GM23338 (cell line): ENCODE measurements around the gene B4GALT6. TPM values are rescaled to one million over a fixed set of nuclear protein-coding genes. Genes with fewer than 3 reads are reported as not detected.

Experiments used
- ATAC-seq: fragments of 200-7000 bp; cut with Tn5 transposase; 3 replicates; pipeline ENCODE4 v1.9.1; 2020
- DNase-seq: peaks from one replicate; pipeline ENCODE4 v3.0.0-alpha.2; 2015; ENCODE audit warnings: low spot score
- H2AFZ ChIP-seq: fragments of 200-600 bp; sonication (generic); 2 replicates; pipeline ENCODE4 v1.8.0; 2016; ENCODE audit warnings: antibody characterized with exemption, mild to moderate bottlenecking, moderate library complexity
- H3F3A ChIP-seq: fragments of 200-600 bp; sonication (generic); replicated peaks from 2 replicates; pipeline ENCODE4 v1.8.0; 2017; ENCODE audit warnings: antibody characterized with exemption, mixed run types, low read depth
- H3K27ac ChIP-seq: fragments of 200-600 bp; sonication (generic); 2 replicates; pipeline ENCODE4 v1.6.1; 2016; ENCODE audit warnings: low read depth
- H3K27me3 ChIP-seq: fragments of 200-600 bp; sonication (generic); 2 replicates; pipeline ENCODE4 v1.8.0; 2016; ENCODE audit warnings: mild to moderate bottlenecking, mixed run types, moderate library complexity; ENCODE audit not compliant: insufficient read depth
- H3K36me3 ChIP-seq: fragments of 200-600 bp; sonication (generic); 2 replicates; pipeline ENCODE4 v1.8.0; 2016; ENCODE audit warnings: mild to moderate bottlenecking; ENCODE audit not compliant: insufficient read depth
- H3K4me1 ChIP-seq: fragments of 200-600 bp; sonication (generic); 2 replicates; pipeline ENCODE4 v1.8.0; 2016; ENCODE audit warnings: mild to moderate bottlenecking, moderate library complexity; ENCODE audit not compliant: insufficient read depth
- H3K4me2 ChIP-seq: fragments of 200-600 bp; sonication (generic); 2 replicates; pipeline ENCODE4 v1.7.1; 2017; ENCODE audit warnings: mixed run types
- H3K4me3 ChIP-seq: fragments of 200-600 bp; sonication (generic); 2 replicates; pipeline ENCODE4 v1.6.1; 2016; ENCODE audit warnings: mixed run types
- H3K79me2 ChIP-seq: fragments of 200-600 bp; sonication (generic); replicated peaks from 2 replicates; pipeline ENCODE4 v1.8.0; 2017; ENCODE audit warnings: mild to moderate bottlenecking; ENCODE audit not compliant: insufficient read depth
- H3K9me2 ChIP-seq: fragments of 200-600 bp; sonication (generic); 2 replicates; pipeline ENCODE4 v1.8.0; 2017; ENCODE audit not compliant: insufficient read depth
- H4K20me1 ChIP-seq: fragments of 200-600 bp; sonication (generic); replicated peaks from 2 replicates; pipeline ENCODE4 v1.8.0; 2017; ENCODE audit warnings: mild to moderate bottlenecking; ENCODE audit not compliant: insufficient read depth
- H3K27ac Mint-ChIP-seq: 2 replicates; pipeline ENCODE4 v1.8.0; 2020; ENCODE audit warnings: inconsistent platforms, mild to moderate bottlenecking, moderate library complexity, mixed read lengths
- H3K27me3 Mint-ChIP-seq: 3 replicates; pipeline ENCODE4 v1.8.0; 2022; ENCODE audit warnings: low read depth, mild to moderate bottlenecking, moderate library complexity, mixed read lengths, inconsistent platforms; ENCODE audit not compliant: insufficient read depth, poor library complexity
- H3K36me3 Mint-ChIP-seq: 3 replicates; pipeline ENCODE4 v1.8.0; 2021; ENCODE audit warnings: low read depth, mild to moderate bottlenecking, inconsistent platforms, moderate library complexity, mixed read lengths
- H3K4me1 Mint-ChIP-seq: 3 replicates; pipeline ENCODE4 v1.8.0; 2020; ENCODE audit warnings: mild to moderate bottlenecking, inconsistent platforms, mixed read lengths
- H3K4me3 Mint-ChIP-seq: 3 replicates; pipeline ENCODE4 v1.8.0; 2021; ENCODE audit warnings: moderate library complexity, mild to moderate bottlenecking, inconsistent platforms, mixed read lengths
- H3K9me3 Mint-ChIP-seq: 3 replicates; pipeline ENCODE4 v1.8.0; 2020; ENCODE audit warnings: moderate library complexity, mild to moderate bottlenecking, inconsistent platforms, mixed read lengths
- CREB1 ChIP-seq: fragments of 250-450 bp; sonication (Bioruptor Pico); IDR thresholded peaks from 2 replicates; pipeline ENCODE4 v1.5.0; 2020; ENCODE audit warnings: low read depth, mild to moderate bottlenecking, moderate library complexity
- EZH2 ChIP-seq: fragments of 200-600 bp; sonication (generic); IDR thresholded peaks from one replicate; pipeline ENCODE4 v1.8.0; 2017; ENCODE audit warnings: antibody characterized with exemption, mild to moderate bottlenecking, low read depth; ENCODE audit not compliant: unreplicated experiment
- EZH2phosphoT487 ChIP-seq: fragments of 200-600 bp; sonication (generic); IDR thresholded peaks from one replicate; pipeline ENCODE4 v1.8.1; 2018; ENCODE audit warnings: antibody characterized with exemption; ENCODE audit not compliant: unreplicated experiment
- JUNB ChIP-seq: IDR thresholded peaks from one replicate; pipeline ENCODE4 v1.6.1; 2016; ENCODE audit warnings: antibody characterized with exemption; ENCODE audit not compliant: unreplicated experiment
- NANOG ChIP-seq: IDR thresholded peaks from 2 replicates; pipeline ENCODE4 v1.6.1; 2016; ENCODE audit warnings: antibody characterized with exemption, borderline replicate concordance
- POLR2AphosphoS5 ChIP-seq: IDR thresholded peaks from 2 replicates; pipeline ENCODE4 v1.6.1; 2016; ENCODE audit warnings: antibody characterized with exemption, low read depth
- REST ChIP-seq: IDR thresholded peaks from one replicate; pipeline ENCODE4 v1.6.1; 2018; ENCODE audit warnings: antibody characterized with exemption; ENCODE audit not compliant: unreplicated experiment
- STAT1 ChIP-seq: IDR thresholded peaks from one replicate; pipeline ENCODE4 v1.6.1; 2016; ENCODE audit warnings: antibody characterized with exemption; ENCODE audit not compliant: unreplicated experiment
- ZNF114 ChIP-seq: fragments of 250-450 bp; sonication (Bioruptor Pico); IDR thresholded peaks from 2 replicates; pipeline ENCODE4 v1.5.0; 2020; ENCODE audit warnings: mild to moderate bottlenecking, moderate library complexity
- ZNF331 ChIP-seq: fragments of 250-450 bp; sonication (Bioruptor Pico); IDR thresholded peaks from 2 replicates; pipeline ENCODE4 v1.5.0; 2020; ENCODE audit warnings: low read depth, mild to moderate bottlenecking, moderate library complexity
- ZNF462 ChIP-seq: fragments of 250-450 bp; sonication (Bioruptor Pico); IDR thresholded peaks from 2 replicates; pipeline ENCODE4 v1.5.0; 2020; ENCODE audit warnings: mild to moderate bottlenecking, moderate library complexity
- polyA plus RNA-seq: library from polyadenylated mRNA; unstranded; fragments of >200 nt; fragmentation: Nextera tagmentation; extraction: Ambion mirVana; gene quantifications from 2 replicates; pipeline ENCODE4 v1.2.1, GENCODE V29; 2016
- total RNA-seq: library from RNA; depleted of rRNA; stranded (reverse); fragments of >200 nt; shearing (Covaris generic); gene quantifications from 2 replicates; pipeline ENCODE4 v1.2.3, GENCODE V29; 2014
- TF ChIP-seq, protein P1 (sequence below): IDR thresholded peaks from 2 replicates; pipeline ENCODE4 v1.6.1; 2016; ENCODE audit warnings: antibody characterized with exemption
- TF ChIP-seq, protein P2 (sequence below), 2 experiments: fragments of 200-600 bp in 1 of 2; sonication (generic) in 1 of 2; conservative IDR thresholded peaks; 2 replicates each; pipeline versions ENCODE4 v1.5.1 to v1.6.1; 2016 to 2017; ENCODE audit warnings: antibody characterized with exemption in 2 of 2, low read depth in 2 of 2, mild to moderate bottlenecking in 2 of 2, moderate library complexity in 1 of 2

Gene B4GALT6
- total and polyA plus RNA-seq, 2 experiments from 2014 or later, result 14.8 to 33.8 TPM

DNA sequence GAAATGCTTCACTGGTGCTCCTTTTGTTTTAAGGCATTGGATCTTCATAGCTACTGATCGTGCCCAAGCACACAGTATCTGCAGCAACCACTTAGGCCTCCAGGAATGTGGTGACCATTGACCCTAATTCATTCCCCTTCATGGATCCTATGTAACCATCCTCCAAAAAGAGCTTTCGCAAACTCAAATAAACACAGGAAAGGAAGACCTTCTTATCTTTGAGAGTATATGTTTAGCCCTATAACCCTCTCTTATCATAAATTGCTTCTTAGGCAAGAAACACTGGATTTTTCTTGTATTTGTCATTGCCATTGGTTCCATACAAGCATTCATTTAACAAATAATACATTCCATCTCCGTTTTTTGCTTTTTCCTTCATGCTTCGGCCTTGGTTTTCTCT, 96.9 kb downstream of the B4GALT6 start:
- Mint-ChIP-seq H3K27me3 (peaks cover 4% of the 10 kb centered on the region), H3K36me3 (no peaks in the 10 kb centered on the region; the same call in 2 of the 3 replicates), H3K27ac (no peak overlapping the region), H3K9me3 (no peaks in the 10 kb centered on the region), H3K4me1 (peaks cover 11% of the 10 kb centered on the region; the same call in 2 of the 3 replicates), H3K4me3 (no peak overlapping the region)
- ATAC-seq (no peak), DNase-seq (no peak)
- Histone ChIP-seq H3K79me2 (no peaks in the 10 kb centered on the region), H2AFZ (no peak overlapping the region), H3F3A (no peaks in the 10 kb centered on the region), H3K4me1 (no peaks in the 10 kb centered on the region), H4K20me1 (no peaks in the 10 kb centered on the region), H3K4me3 (no peak overlapping the region), H3K4me2 (no peak overlapping the region), H3K27me3 (no peaks in the 10 kb centered on the region), H3K27ac (no peak overlapping the region), H3K36me3 (no peaks in the 10 kb centered on the region), H3K9me2 (peaks cover 5% of the 10 kb centered on the region; the same call in 1 of the 2 replicates)
- TF ChIP-seq POLR2AphosphoS5 (no peak), EZH2 (no peak), CREB1 (no peak), ZNF331 (CRISPR knock-in tag) (no peak), ZNF462 (CRISPR knock-in tag) (no peak), NANOG (no peak), STAT1 (no peak), REST (no peak), ZNF114 (CRISPR knock-in tag) (no peak), EZH2phosphoT487 (no peak), JUNB (no peak)
- TF ChIP-seq, protein P1, sequence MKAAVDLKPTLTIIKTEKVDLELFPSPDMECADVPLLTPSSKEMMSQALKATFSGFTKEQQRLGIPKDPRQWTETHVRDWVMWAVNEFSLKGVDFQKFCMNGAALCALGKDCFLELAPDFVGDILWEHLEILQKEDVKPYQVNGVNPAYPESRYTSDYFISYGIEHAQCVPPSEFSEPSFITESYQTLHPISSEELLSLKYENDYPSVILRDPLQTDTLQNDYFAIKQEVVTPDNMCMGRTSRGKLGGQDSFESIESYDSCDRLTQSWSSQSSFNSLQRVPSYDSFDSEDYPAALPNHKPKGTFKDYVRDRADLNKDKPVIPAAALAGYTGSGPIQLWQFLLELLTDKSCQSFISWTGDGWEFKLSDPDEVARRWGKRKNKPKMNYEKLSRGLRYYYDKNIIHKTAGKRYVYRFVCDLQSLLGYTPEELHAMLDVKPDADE, result no peak
- TF ChIP-seq, protein P2, sequence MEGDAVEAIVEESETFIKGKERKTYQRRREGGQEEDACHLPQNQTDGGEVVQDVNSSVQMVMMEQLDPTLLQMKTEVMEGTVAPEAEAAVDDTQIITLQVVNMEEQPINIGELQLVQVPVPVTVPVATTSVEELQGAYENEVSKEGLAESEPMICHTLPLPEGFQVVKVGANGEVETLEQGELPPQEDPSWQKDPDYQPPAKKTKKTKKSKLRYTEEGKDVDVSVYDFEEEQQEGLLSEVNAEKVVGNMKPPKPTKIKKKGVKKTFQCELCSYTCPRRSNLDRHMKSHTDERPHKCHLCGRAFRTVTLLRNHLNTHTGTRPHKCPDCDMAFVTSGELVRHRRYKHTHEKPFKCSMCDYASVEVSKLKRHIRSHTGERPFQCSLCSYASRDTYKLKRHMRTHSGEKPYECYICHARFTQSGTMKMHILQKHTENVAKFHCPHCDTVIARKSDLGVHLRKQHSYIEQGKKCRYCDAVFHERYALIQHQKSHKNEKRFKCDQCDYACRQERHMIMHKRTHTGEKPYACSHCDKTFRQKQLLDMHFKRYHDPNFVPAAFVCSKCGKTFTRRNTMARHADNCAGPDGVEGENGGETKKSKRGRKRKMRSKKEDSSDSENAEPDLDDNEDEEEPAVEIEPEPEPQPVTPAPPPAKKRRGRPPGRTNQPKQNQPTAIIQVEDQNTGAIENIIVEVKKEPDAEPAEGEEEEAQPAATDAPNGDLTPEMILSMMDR (conservative IDR thresholded peaks at IDR 0.05; ENCODE audit: low read depth in 2 of 2), result no peak
